Activated CD4-positive, alpha-beta T cell treated with anti-CD3 and anti-CD28 coated beads, Interleukin-2, amount 50 U/mL, for 16 hours (primary cell): Measurements from ENCODE around the gene ARHGAP26.

Experiments
- DNase-seq: peaks from one replicate; pipeline ENCODE4 v3.0.0-alpha.2; 2020

The ARHGAP26 gene

DNA sequence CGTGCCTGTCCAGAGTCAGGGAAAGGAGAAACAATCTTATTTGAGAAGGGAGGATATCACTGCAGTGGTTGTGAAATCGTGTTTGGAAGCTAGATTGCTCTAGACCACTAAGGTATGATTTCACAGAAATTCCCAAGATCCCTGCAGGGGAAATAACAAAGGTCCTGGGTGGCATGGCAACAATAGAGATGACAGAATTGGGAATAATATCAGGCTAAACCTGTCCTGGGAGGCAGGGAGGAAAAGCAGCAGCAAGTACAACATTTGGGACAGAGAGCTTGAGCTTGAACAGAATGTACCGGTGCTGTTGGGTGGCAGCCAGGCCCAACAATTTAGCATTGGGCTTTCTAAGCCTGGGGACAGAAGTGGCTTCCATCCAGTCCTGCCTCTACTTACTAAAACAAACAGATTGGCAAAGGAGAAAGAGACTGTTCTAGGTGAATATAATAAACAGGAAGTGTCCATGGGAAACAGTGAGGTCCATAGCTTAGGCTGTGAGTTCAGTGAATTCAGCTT is 17.0 kb upstream of the ARHGAP26 start:
- no peak for DNase-seq

DNA sequence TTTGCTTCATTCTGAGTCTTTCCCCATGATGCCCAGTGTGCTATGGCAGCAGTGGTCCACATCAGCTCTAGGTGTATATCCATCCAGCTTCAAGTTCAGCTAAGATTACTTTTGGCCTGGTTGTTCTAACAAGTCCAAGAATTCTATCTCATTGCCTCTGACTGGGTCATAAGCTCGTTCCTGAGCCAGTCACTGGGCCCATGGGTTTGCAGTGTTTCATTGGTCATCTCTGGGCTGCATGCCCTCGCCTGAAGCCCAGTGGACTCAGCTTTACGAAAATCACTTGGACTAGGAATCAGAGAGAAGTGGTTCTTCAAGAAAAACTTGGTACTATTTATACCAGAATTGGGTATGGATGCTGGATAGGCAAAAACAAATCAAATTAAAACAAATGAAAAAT is 16.1 kb upstream of the ARHGAP26 start:
- no peak for DNase-seq

DNA sequence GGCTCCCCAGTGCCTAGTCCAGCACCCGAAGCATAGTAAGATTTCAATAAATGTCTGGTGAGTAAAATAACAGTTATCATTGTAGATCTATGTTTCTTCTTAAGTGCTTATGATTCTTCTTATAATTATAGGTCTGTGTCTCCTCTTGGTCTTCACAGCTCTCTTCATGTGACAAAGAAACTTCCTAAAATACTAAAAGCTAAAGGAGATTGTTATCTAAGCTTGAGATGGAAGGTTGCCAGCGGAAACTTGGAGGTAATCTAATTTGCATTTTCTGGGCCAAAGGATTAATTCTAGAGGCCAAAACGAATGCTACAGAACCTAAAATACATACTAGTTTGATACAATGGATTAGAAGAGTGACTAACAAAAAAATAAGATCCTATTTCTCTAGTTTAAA is 13.6 kb upstream of the ARHGAP26 start:
- no peak for DNase-seq

DNA sequence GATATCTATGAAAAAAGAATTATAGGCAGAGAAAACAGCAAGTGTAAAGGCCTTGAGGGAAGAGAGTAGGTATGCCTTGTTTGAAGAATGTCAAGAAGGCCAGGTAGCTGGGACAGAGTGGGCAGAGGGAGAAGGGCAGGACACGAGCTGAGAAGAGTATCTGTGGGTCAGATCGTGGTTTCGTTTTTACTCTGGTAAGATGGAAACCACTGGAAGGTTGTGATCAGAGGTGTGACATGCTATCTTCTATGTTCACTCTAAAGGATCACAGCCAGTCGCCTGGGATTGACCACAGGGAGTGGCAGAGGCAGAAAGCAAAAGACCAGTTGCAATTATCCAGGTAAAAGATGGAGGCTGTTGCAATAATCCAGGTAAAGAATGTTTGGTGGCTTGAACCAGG is 12.6 kb upstream of the ARHGAP26 start:
- DNase-seq, result no peak

DNA sequence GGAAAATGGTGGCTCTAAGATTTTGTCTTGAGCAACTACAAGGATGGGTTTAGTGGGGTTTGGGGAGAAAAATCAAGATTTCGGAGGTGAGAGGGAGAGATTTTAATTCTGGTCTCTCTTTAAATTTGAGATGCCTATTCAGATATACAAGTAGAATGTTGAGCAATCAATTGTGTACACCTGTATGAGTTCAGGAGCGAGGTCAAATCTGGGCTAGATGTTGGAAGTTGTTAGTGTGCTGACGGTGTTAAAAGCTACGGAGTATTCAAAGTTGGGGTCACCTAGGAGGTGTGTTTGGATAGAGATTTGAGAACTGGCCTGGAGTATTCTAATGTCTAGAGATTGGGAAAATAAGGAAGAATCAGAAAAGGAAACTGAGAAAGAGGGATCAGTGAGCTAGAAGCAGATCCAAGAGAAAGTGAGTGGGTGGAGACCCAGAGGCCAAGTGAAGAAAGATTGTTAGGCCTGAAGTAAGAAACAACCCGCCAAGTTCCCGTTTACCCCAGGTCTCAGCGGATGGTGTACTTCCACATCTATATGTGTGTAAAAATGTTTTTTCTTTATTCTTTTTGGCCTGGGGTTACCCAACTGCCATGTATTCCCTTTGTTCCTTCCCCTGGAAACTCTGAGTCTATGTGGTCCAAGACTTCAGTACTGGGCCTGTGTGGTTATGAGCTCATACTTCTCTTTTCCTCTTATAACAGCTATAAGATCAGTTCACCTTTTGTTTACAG is 11.9 kb upstream of the ARHGAP26 start:
- no peak for DNase-seq

DNA sequence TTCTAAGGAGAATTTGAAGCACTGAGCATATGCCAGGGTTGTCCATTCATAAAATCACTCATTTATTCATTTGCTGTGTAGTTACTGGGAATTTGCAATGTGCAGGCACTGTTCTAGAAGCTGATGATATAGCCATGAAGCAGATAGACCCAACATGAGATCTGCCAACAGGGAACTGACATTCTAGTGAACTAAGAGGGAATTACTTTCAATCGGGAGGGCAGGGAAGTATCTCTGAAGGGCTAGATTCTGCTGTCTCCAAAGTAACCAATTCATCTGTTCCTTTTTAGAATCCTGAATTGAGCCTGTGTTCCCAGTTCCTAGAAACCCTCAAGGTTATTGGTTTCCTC is 11.4 kb upstream of the ARHGAP26 start:
- DNase-seq, result no peak

DNA sequence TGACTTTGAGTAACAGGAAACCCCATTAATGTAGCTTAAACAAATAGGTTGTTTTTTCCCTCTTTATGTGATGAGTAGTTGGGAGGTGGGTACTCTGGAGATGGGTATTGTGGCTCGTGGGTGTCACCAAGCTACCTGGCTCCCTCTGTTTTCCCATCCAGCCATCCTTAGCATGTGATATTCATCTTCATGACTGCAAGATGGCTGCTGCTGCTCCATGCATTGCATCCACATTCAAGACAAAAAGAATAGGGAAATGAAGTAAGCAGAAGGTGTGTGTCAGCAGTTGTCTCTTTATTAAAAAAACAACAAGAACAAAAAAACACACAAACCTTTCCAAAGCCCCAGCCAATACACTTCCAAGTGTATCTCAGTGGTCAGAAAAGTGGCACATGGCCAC is 6.5 kb upstream of the ARHGAP26 start:
- no peak for DNase-seq

DNA sequence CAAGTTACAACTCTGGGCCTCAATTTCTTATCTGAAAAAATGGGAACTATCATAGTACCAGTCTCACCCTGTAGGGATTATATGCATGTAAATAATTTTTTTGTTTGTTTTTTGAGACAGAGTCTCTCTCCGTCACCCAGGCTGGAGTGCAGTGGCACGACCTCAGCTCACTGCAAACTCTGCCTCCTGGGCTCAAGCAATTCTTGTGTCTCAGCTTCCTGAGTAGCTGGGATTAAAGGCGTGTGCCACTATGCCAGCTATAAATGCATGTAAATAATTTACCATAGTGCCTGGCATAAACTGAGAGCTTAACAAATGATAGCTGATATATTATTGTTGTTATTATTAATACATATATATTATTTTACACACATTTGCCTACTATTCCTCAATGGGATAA is 3.0 kb upstream of the ARHGAP26 start:
- no peak for DNase-seq

DNA sequence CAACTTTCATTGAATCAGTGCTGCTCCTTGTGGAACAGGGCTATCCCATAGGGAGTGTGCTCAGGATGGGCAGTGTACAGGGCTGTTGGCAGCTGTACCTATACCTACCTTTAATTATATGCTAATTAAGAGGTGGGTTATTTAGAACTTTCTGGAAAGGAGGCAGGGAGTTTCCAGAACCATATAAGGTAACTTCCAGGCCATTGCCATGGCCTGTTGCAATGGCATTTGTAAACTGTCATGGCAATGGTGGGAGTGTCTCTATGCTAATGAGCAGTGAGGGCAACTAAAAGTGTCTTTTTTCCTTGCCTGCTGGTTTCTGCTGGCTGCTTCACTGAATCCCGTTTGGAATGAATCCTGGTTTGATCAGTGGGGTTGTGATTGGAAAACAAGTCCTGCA is 2.3 kb upstream of the ARHGAP26 start:
- DNase-seq, result no peak

DNA sequence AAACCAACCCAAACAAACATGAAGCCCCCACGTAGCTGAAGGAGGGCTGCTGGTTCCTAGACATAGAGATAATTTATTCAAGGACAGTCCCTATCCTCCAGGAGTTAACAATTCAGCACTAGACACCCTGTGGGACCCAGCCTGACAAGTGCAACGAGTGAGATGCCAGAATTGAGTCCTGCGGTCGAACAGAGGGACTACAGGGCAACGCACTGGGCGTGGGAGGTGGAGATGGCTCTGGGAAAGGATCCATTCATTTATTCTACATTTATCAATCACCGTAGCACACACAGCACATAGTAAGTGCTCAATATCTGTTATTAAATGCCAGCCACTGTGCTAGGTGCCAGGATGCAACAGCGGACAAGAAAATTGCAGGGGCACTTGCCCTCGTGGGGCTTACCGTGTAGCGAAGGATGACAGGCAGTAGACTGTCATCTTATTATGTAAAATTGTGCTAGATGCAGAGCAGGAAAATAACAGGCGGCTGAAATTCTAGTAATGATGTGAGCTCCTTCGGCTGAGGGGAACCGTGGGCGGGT is 855 bp upstream of the ARHGAP26 start:
- DNase-seq, result peak; percentile 74

DNA sequence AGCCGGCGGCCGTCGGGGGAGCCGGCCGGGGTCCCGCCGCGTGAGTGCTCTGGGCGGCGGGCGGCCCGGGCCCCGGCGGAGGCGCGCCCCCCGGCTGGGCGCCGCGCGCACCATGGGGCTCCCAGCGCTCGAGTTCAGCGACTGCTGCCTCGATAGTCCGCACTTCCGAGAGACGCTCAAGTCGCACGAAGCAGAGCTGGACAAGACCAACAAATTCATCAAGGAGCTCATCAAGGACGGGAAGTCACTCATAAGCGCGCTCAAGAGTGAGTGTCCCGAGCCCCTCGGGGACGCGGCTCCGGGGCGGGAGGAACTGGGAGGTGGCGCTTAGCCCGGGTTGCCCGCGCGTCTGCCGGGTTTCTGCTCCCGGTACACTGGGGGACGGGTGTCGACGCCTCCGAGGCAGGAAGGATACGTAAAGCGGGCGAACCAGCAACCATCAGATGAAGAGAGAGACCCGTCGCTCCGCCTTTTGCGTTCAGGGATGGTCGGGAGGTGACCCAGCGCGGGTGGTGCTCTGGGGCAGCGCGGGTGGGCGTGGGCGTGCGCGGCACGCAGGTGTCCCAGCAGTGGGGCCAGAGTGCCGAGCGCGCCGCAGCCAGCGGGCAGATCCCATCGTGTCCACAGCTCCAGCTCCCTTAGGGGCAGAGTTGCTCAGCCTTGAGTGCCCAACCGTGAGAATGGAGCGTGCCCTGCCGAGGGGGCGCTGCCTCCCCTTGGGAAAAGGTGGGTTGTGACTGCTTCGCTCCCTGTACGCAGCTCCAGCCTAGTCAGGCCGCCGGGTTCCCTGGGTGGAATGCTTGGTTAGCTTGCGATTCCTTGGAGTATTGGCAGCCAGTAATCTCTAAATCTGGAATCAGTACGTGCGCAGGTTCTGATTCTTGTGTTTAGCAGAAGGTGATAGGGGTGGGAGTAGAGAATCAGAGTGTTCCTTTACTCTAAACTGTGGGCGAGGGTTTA is 753 bp downstream of the ARHGAP26 start:
- peak; percentile 71 for DNase-seq

DNA sequence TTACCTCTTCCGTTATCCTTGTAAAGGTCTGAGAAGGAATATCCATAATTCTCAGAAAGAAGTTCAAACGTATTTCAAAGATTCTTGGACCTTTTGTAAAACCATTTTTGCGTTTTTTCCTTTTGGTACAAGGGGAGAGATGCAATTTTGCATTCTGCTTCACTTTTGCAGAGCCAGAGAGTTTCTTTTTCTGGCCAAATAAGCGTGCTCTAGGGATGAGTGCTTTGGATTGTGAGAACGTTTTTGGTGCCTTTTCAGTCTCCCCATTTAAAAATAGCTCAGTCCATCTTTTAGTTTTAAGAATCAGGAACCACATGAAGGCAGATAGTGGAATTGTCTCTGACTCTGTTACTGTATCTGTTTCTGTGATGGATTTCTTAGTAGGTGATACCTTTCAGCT is 1.5 kb downstream of the ARHGAP26 start:
- no peak for DNase-seq

DNA sequence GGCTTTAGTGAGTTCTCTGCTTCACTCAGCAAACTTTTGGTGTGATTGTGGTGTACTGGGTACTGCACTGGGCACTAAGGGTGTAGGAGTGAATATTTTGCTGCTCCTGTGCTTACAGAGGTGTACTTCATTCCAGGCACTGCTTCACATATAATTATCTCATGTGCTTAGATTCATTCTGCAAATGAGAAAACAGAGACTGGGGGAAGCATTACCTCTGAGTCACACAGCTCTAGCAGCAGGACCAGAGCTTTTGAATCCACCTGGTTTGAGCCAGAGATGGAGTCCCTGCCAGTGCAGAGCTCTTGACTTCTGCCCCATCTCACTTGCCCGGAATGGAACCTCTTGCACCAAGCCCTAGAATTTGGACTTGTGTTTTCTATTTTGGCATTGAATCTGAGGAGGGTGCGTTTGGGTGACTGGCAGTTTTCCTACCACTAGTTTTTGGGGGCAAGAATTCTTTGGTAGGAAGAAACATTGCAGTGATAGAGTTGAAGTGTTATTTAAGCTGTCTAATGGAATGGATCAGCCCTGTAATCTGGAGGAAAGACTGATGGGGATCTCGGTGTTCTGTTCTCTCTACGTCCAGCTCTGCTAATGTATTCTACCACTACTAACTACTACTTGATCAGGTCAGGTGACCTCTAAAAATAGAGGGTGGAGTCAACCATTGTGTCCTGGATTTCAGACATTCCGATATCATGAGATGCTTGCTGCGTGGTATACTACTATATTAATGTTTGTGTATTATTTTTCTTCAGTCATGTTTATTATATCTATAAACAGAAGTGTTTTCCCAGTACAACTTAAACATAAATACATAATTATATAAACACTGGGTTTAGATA is 2.5 kb downstream of the ARHGAP26 start:
- peak; percentile 47 for DNase-seq

DNA sequence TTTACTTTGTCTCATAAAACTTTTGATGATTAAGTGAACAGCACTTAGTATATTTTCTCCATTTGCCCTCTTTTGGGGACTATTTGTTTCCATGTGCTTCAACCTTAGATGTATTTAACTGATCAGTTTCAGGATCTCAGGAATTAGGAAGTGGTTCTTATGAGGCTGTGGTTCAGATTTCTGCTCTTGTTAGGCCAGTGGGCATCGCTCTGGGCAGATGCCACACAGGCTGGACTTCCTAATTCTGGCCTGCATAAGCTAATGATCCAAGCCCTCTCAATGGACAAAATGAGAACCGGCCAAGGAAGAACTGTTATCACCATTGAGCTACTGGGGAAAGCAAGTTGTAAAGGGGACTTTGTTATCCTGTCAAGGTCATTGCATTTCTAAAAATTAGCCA is 6.9 kb downstream of the ARHGAP26 start:
- no peak for DNase-seq

DNA sequence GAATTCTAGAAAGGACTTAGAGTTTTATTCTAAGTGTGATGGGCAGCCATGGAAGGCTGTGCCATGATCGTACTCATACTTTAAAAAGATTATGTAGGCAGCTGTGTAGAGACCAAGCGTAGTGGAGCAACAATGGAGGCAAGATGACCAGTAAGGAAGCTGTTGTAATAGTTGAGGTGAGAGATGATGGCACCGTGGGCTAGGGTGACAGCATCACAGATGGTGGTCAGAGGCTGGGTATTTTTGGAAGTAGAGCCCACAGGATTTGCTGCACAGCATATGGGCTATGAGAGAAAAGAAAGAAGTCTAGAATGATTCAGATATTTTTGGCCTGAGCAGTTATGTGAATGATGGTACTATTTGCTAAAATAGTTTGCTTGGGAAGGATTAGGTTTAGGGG is 7.7 kb downstream of the ARHGAP26 start:
- DNase-seq, result no peak

DNA sequence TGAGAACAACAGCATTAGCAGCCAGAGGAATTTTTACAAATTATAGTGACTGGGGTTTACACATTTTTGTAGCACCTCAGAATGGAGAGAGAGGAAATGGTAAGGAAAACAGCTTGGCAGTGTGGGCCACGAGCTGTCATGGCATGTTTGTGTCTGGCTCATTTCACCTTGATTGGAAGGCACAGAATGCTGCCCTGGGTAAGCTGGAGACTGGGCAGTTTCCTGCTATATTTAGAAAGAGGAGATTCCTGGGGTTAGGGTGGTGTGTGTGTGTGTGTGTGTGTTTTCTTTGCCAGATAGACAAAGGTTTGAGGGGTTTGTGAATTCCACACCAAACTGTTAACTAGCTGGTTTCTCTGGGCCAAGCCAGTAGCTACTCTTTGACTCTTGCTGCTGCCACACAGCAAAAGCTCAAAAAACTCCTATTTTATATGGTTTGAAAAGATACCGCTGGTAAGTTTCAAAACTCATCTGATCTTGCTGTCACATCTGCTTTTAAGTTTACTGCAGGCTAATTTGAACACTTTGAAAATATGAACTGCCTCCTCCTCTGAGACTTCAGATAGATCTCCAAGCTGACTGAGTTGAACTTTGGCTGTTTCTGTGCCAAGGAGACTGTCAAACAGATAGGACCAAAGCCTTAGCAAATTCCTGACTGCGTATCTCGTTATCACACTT is 9.1 kb downstream of the ARHGAP26 start:
- no peak for DNase-seq

DNA sequence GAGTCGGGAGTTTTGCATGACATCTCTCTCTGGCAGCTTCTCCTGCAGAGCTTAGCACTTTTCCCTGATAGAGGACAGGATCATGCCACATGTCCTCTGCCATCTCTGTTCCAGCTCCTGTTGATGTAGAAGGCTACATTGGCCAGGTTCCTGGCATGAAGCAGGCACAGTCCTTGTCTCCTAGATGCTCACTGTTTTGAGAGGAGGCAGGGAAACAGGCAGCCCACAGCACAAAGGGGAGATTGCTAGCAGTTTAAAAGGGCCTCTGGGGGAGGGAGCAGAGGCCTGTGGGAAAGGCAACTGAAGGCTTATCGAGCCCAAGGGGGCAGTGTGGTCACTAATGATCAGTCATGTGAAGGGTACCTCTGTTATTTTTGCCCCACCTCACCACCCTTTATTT is 10.7 kb downstream of the ARHGAP26 start:
- no peak for DNase-seq

DNA sequence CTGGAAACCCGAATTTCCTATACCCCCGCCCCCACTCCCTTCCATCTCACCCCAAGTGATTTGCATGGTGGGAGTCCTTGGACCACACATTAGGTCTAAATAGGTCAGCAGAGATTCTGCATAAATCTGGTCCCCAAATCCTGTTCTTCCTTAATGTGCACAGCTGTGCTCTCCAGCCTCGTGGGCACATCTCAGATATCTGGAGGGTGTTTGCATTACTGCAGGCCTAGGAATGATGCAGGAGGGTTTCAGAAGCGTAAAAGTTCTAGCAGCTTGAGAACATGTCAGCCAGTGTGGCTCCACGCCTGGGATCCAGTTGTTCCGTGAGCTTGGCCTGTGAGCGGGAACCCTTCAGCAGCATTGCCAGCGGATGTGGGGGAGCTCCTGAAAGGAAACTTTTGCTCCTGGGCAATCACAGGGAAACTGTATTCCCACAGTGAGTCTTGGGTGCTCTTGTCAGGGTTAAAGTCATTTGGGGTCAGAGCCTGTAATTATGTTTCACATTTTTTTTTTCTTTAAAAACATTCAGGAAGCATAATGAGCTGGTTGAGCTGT is 12.9 kb downstream of the ARHGAP26 start:
- DNase-seq, result no peak

DNA sequence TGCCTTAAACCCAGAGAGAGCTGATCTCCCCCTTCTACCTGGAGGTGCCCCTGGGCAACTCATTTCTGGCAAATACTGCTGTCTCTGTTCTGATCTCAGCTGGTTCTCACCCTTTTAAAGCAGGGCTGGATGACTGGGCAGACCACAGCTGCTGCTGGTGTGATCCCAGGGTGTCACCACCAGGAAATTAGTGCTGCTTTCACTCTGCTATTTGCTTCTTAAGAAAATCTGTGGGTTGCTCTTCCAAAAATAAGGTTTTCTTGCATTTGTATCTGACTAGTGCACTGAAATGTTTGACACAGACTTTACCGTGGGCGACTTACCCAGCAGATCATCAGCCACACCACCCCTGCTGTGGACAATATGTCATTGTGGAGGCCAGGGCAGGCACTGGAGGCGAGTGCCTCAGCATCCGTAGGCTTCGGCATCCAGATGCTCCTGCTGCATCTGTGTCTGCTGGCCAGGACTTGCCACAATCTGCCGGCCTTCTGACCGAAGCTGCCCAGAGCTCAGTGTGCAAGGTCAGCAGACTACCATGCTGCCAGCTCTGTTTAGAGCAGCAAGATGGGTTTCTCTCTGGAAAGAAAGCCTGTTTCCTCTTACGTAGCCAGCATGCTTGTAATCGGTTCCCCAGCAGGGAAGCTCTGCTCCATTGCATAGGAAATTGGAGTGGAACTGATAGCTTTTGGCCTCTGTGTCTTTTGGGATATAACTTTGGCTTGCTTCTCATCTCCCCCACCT is 13.6 kb downstream of the ARHGAP26 start:
- peak; percentile 96 for DNase-seq

DNA sequence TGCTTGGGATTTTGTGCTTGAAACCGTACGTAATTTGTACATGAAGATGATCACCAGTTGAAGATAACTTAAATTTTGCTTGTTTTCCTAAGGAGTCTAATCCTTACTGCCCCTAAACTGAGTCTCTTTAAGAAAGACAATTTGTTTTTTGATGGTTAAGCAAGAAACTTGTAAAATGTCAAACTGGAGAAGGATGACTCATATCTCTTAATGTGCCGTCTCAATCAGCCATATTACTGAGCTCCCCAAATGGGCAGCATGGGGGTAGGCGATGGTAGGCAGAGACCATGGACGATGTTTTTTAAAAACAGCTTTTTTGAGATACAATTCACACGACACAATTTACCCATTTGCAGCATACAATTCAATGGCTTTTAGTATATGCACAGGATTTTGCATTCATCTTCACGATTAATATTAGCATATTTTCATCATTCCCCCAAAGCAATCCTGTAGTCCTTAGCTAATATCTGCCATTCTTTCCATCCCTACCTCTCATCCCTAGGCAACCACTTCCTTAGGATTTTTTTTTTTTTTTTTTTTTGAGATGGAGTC is 14.3 kb downstream of the ARHGAP26 start:
- peak; percentile 48 for DNase-seq

DNA sequence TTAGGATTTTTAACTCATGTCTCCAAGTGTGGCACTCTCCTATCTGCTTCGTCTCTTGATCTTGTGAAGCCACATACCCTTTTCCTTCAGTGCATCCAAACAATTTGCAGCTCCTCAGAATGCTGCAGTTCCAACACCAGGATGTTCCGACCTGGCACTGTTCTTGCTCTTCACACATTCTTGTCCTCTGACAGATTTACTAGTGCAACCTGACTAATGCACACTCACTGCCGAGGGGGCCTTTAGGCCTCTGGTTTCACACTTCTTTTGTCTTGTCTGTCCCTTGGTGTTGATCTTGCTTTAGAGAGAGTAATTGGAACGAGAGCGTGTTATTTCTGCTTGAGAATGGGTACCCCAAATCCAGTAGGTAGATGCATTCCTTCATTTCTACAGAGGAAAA is 15.0 kb downstream of the ARHGAP26 start:
- no peak for DNase-seq
